ENCODE results near the gene IGFBPL1. TPM values are rescaled to one million over a fixed set of nuclear protein-coding genes. Genes with fewer than 3 reads are reported as not detected.

IGFBPL1 gene
- polyA plus RNA-seq, 3 donors = not detected

DNA sequence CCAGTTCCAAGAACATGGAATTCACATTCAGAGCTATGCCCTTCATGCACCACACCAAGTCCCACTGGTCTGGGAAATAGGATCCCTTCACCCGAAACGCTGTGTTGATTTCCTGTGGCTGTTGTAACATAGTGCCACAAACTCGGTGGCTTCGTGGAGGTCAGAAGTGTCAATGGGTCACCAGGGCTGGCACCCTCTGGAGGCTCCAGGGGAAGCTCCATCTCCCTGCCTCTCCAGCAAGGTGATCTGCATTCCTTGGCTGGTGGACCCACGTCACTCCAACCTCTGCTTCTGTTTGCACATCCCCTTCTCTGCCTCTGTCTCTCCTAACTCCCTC is 60.7 kb downstream of the IGFBPL1 start:
- Mint-ChIP-seq H3K4me1 (peaks cover 9% of the 10 kb centered on the region), H3K4me3 (no peak overlapping the region), H3K9me3 (peaks cover 0 to 5% (median 0%) of the 10 kb centered on the region in 7 donors), H3K36me3 (no peaks in the 10 kb centered on the region), H3K27ac (peak overlapping the region in 5 of 7 donors; percentile 37 to 73 (median 42)), H3K27me3 (ENCODE audit: low read depth in 3 of 3) (peaks cover 1 to 2% (median 1%) of the 10 kb centered on the region in 3 donors)
- WGBS (ENCODE audit: insufficient coverage) = 82% methylated on average over 5 of the region's 5 CpGs
- Histone ChIP-seq H3K79me2 (ENCODE audit: insufficient read depth, low read length) (no peaks in the 10 kb centered on the region), H3K9me3 (replicated peaks in 1 of 2; ENCODE audit: control insufficient read depth in 1 of 2, insufficient read depth in 1 of 2, low read length in 2 of 2) (no peaks in the 10 kb centered on the region), H3K4me2 (replicated peaks; ENCODE audit: extremely low read depth, low read length, poor library complexity, severe bottlenecking) (no peak overlapping the region), H3K36me3 (replicated peaks in 1 of 2; ENCODE audit: control insufficient read depth in 1 of 2, insufficient read depth in 2 of 2, low read length in 2 of 2) (no peaks in the 10 kb centered on the region), H3K4me3 (replicated peaks in 1 of 3; ENCODE audit: low read depth in 2 of 3, low read length in 3 of 3) (no peak overlapping the region), H3K4me1 (ENCODE audit: control insufficient read depth in 1 of 2, insufficient read depth in 2 of 2, low read length in 2 of 2) (peaks cover 0 to 6% of the 10 kb centered on the region in 2 donors), H3K27me3 (ENCODE audit: control insufficient read depth in 2 of 2, insufficient read depth in 2 of 2, low read length in 2 of 2) (no peaks in the 10 kb centered on the region), H4K20me1 (ENCODE audit: insufficient read depth, low read length) (no peaks in the 10 kb centered on the region), H3K27ac (ENCODE audit: low read depth in 1 of 2, low read length in 2 of 2) (no peak overlapping the region), H2AFZ (ENCODE audit: insufficient read depth, low read depth, low read length, poor library complexity, severe bottlenecking) (peak overlapping the region; percentile 75), H3K9ac (ENCODE audit: insufficient read depth, low read length, poor library complexity, severe bottlenecking) (no peak overlapping the region)
- no peak for DNase-seq
- TF ChIP-seq, protein P1, sequence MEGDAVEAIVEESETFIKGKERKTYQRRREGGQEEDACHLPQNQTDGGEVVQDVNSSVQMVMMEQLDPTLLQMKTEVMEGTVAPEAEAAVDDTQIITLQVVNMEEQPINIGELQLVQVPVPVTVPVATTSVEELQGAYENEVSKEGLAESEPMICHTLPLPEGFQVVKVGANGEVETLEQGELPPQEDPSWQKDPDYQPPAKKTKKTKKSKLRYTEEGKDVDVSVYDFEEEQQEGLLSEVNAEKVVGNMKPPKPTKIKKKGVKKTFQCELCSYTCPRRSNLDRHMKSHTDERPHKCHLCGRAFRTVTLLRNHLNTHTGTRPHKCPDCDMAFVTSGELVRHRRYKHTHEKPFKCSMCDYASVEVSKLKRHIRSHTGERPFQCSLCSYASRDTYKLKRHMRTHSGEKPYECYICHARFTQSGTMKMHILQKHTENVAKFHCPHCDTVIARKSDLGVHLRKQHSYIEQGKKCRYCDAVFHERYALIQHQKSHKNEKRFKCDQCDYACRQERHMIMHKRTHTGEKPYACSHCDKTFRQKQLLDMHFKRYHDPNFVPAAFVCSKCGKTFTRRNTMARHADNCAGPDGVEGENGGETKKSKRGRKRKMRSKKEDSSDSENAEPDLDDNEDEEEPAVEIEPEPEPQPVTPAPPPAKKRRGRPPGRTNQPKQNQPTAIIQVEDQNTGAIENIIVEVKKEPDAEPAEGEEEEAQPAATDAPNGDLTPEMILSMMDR (IDR thresholded peaks at IDR 0.05) = no peak
- intact Hi-C loops (cut with micrococcal nuclease) = loop anchor here in 1 of 2 donors (5.0 kb wide), 1 partner anchor 616 kb away; no protein-coding TSS in a partner anchor

DNA sequence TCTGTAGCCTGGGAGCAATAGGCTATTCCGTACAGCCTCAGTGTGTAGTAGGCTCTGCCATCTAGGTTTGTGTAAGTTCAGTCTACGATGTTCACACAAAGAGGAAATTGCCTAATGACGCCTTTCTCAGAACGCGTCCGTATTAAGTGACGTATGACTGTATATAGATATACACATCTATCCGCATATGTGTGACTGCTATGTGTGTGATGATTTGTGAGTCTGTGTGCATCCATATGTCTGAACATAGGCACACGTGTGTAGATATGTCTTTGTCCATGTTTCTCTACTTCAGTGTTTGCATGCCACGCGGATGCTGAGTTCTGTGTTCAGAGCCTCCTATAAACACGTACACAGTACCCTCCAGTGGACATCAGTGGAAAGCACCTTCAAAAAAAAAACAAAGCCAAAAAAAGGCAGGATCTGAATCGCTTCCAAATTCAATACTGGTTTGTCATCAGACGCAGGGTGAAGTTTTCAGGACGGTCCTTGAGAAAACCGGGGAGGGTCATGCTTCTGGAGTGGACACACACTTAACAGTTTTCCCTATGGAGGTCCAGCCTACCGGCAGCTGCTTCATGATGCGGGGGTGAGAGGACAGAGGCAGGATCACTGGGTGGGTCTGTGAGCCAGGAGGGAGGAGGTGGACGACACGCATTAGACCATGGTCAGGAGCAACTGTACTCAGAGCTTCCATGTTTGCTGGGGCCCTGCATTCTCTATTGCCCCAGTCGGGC is 61.2 kb downstream of the IGFBPL1 start:
- H3K4me1 ChIP-seq (ENCODE audit: control insufficient read depth in 1 of 2, insufficient read depth in 2 of 2, low read length in 2 of 2) = peaks cover 0 to 6% of the 10 kb centered on the region in 2 donors
- intact Hi-C loops (cut with micrococcal nuclease) = loop anchor here in 1 of 2 donors (5.0 kb wide), 1 partner anchor 616 kb away; no protein-coding TSS in a partner anchor
- H3K9me3 ChIP-seq (replicated peaks in 1 of 2; ENCODE audit: control insufficient read depth in 1 of 2, insufficient read depth in 1 of 2, low read length in 2 of 2) = no peaks in the 10 kb centered on the region
- H3K4me3 ChIP-seq (replicated peaks in 1 of 3; ENCODE audit: low read depth in 2 of 3, low read length in 3 of 3) = peak overlapping the region; percentile 36 to 75 (median 63)
- Mint-ChIP-seq H3K4me1 (peaks cover 9% of the 10 kb centered on the region), H3K27me3 (ENCODE audit: low read depth in 3 of 3) (peaks cover 1 to 2% (median 1%) of the 10 kb centered on the region in 3 donors), H3K9me3 (peaks cover 0 to 5% (median 0%) of the 10 kb centered on the region in 7 donors), H3K36me3 (no peaks in the 10 kb centered on the region), H3K27ac (peak overlapping the region; percentile 1 to 80 (median 65)), H3K4me3 (peak overlapping the region; percentile 68 to 92)
- H3K9ac ChIP-seq (ENCODE audit: insufficient read depth, low read length, poor library complexity, severe bottlenecking) = no peak overlapping the region
- H3K27me3 ChIP-seq (ENCODE audit: control insufficient read depth in 2 of 2, insufficient read depth in 2 of 2, low read length in 2 of 2) = no peaks in the 10 kb centered on the region
- peak overlapping the region; percentile 66 for H3K4me2 ChIP-seq (replicated peaks; ENCODE audit: extremely low read depth, low read length, poor library complexity, severe bottlenecking)
- DNase-seq = peak; percentile 58 to 79 (median 78)
- no peaks in the 10 kb centered on the region for H3K36me3 ChIP-seq (replicated peaks in 1 of 2; ENCODE audit: control insufficient read depth in 1 of 2, insufficient read depth in 2 of 2, low read length in 2 of 2)
- TF ChIP-seq, protein P1 (IDR thresholded peaks at IDR 0.05) = peak; percentile 71
- WGBS (ENCODE audit: insufficient coverage) = 34% methylated on average over 10 of the region's 21 CpGs
- H3K27ac ChIP-seq (ENCODE audit: low read depth in 1 of 2, low read length in 2 of 2) = peak overlapping the region in 1 of 2 donors; percentile 60
- peak overlapping the region; percentile 75 for H2AFZ ChIP-seq (ENCODE audit: insufficient read depth, low read depth, low read length, poor library complexity, severe bottlenecking)
- H3K79me2 ChIP-seq (ENCODE audit: insufficient read depth, low read length) = no peaks in the 10 kb centered on the region
- H4K20me1 ChIP-seq (ENCODE audit: insufficient read depth, low read length) = no peaks in the 10 kb centered on the region
